ENCODE data around the gene GPM6B.

- no peak for TF ChIP-seq POLR2A (IDR thresholded peaks at IDR 0.05; ENCODE audit: low read depth, low read length)
- TF ChIP-seq CTCF (conservative IDR thresholded peaks at IDR 0.05; ENCODE audit: low read depth, low read length) = no peak
- no peak for TF ChIP-seq CEBPB (IDR thresholded peaks at IDR 0.05; ENCODE audit: low read depth, low read length)
Observed at GRCh38 chrX:13803116-13803515, 13.8 kb downstream of the GPM6B start.

All from IMR-90 (cell line).